ENCODE measurements around the gene STX3. TPM values are rescaled to one million over a fixed set of nuclear protein-coding genes. Genes with fewer than 3 reads are reported as not detected.
A peak's percentile ranks its signal among the peaks of the same experiment; 100 is the strongest.

Gene STX3
- total RNA-seq, 2 donors from 2014 or later: 20.8 to 58.5 TPM

GRCh38 chr11:59818572-59818971, 63.4 kb downstream of the STX3 start:
- intact Hi-C loops (cut with DNase I): no loop called here
- WGBS: 46% methylated on average over 4 of the region's 4 CpGs

DNA sequence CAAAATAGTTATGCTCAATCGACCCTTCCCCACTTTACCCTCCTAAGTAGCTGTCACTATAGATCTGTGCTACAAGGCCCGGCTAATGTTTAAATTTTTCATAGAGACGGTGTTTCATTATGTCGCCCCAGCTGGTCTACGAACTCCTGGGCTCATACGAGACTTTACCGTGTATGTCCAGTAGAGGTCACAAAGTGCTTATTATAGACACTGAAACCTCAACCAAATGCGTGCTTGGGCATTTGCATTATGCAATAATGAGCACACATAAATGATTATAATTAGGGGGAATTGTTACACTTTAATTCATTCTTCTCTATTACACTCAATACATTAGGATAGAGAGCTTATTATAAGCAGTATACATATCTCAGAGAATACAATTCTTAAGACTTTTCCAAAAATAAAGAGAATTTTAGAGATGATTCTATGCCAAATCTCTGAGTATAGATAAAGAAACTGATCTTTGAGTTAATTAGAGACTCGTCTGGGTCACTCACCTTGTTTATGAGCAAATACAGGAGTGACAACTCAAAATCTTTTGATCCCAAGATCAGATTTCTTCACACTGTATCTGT, 67.9 kb downstream of the STX3 start:
- Histone ChIP-seq H3K9me3 (no peaks in the 10 kb centered on the region), H3K4me1 (replicated peaks) (no peaks in the 10 kb centered on the region), H3K27ac (no peak overlapping the region), H3K27me3 (replicated peaks; ENCODE audit: insufficient read depth) (no peaks in the 10 kb centered on the region), H3K4me3 (no peak overlapping the region), H3K36me3 (no peaks in the 10 kb centered on the region)
- no peak for DNase-seq (ENCODE audit: low spot score)
- 6% methylated on average over 9 of the region's 9 CpGs for WGBS
- intact Hi-C loops (cut with DNase I): no loop called here
- TF ChIP-seq POLR2A (IDR thresholded peaks at IDR 0.05): no peak
- TF ChIP-seq, protein P1, sequence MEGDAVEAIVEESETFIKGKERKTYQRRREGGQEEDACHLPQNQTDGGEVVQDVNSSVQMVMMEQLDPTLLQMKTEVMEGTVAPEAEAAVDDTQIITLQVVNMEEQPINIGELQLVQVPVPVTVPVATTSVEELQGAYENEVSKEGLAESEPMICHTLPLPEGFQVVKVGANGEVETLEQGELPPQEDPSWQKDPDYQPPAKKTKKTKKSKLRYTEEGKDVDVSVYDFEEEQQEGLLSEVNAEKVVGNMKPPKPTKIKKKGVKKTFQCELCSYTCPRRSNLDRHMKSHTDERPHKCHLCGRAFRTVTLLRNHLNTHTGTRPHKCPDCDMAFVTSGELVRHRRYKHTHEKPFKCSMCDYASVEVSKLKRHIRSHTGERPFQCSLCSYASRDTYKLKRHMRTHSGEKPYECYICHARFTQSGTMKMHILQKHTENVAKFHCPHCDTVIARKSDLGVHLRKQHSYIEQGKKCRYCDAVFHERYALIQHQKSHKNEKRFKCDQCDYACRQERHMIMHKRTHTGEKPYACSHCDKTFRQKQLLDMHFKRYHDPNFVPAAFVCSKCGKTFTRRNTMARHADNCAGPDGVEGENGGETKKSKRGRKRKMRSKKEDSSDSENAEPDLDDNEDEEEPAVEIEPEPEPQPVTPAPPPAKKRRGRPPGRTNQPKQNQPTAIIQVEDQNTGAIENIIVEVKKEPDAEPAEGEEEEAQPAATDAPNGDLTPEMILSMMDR (IDR thresholded peaks at IDR 0.05): peak in 3 of 4 experiments; percentile 37 to 60 (median 56)

More at GRCh38 chr11:59818572-59818971, 63.4 kb downstream of the STX3 start:
- Histone ChIP-seq H3K4me3 (no peak overlapping the region), H3K27ac (no peak overlapping the region), H3K4me1 (replicated peaks) (no peaks in the 10 kb centered on the region), H3K36me3 (no peaks in the 10 kb centered on the region), H3K27me3 (replicated peaks; ENCODE audit: insufficient read depth) (no peaks in the 10 kb centered on the region), H3K9me3 (no peaks in the 10 kb centered on the region)
- TF ChIP-seq POLR2A (IDR thresholded peaks at IDR 0.05) (no peak), POLR2AphosphoS5 (IDR thresholded peaks at IDR 0.05) (no peak)
- TF ChIP-seq, protein P1 (IDR thresholded peaks at IDR 0.05): no peak
- no peak for DNase-seq (ENCODE audit: low spot score)

- DNase-seq (ENCODE audit: low spot score): no peak
- no peaks in the 10 kb centered on the region for H3K4me1 ChIP-seq (replicated peaks)
- H3K4me3 ChIP-seq: no peak overlapping the region
- WGBS: 80% methylated on average over 3 of the region's 3 CpGs
- H3K36me3 ChIP-seq: no peaks in the 10 kb centered on the region
- no peaks in the 10 kb centered on the region for H3K9me3 ChIP-seq
- no peaks in the 10 kb centered on the region for H3K27me3 ChIP-seq (replicated peaks; ENCODE audit: insufficient read depth)
- TF ChIP-seq POLR2AphosphoS5 (IDR thresholded peaks at IDR 0.05) (no peak), POLR2A (IDR thresholded peaks at IDR 0.05) (no peak)
- TF ChIP-seq, protein P1 (IDR thresholded peaks at IDR 0.05): no peak
- no peak overlapping the region for H3K27ac ChIP-seq
- intact Hi-C loops (cut with DNase I): no loop called here
These were observed 74.2 kb downstream of the STX3 start for GRCh38 chr11:59829358-59829757.

GRCh38 chr11:59833602-59834001, 78.4 kb downstream of the STX3 start:
- intact Hi-C loops (cut with DNase I): no loop called here
- Histone ChIP-seq H3K27me3 (replicated peaks; ENCODE audit: insufficient read depth) (no peaks in the 10 kb centered on the region), H3K9me3 (no peaks in the 10 kb centered on the region), H3K4me1 (replicated peaks) (no peaks in the 10 kb centered on the region), H3K36me3 (no peaks in the 10 kb centered on the region), H3K4me3 (no peak overlapping the region), H3K27ac (no peak overlapping the region)
- TF ChIP-seq, protein P1 (IDR thresholded peaks at IDR 0.05): no peak
- TF ChIP-seq POLR2AphosphoS5 (IDR thresholded peaks at IDR 0.05): no peak
- no peak for TF ChIP-seq POLR2A (IDR thresholded peaks at IDR 0.05)
- no peak for DNase-seq (ENCODE audit: low spot score)
- 81% methylated on average over 2 of the region's 2 CpGs for WGBS

DNA sequence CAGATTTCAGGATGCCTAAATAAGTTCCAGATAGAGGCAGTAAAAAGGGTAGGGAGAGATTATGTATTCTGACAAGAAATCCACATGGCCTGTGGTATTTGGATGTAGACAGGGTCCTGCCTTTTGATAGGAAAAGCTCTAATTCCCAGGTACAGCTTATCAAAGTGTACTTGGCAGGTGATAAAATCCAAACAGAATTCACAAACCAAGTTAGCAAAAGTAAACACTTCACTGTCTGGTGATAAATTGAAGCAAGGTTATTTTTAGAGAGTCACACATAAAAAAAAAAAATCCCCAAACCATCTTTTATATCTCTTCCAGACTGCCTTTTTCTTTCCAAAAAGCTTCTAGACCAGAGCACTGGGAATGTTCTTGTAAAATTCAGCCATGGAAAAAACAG, 84.4 kb downstream of the STX3 start:
- DNase-seq (ENCODE audit: low spot score): no peak
- no peak overlapping the region for H3K27ac ChIP-seq

More for the DNA sequence above, 84.4 kb downstream of the STX3 start:
- Histone ChIP-seq H3K4me1 (replicated peaks) (no peaks in the 10 kb centered on the region), H3K36me3 (no peaks in the 10 kb centered on the region), H3K27me3 (replicated peaks; ENCODE audit: insufficient read depth) (no peaks in the 10 kb centered on the region), H3K4me3 (no peak overlapping the region), H3K9me3 (no peaks in the 10 kb centered on the region)
- TF ChIP-seq POLR2A (IDR thresholded peaks at IDR 0.05): no peak
- intact Hi-C loops (cut with DNase I): no loop called here

Data from prostate gland (tissue), 2 donors.